Measurements from ENCODE around the gene MYO5B.
"Not testable (repeated sequence)": the region's sequence is repeated elsewhere in the genome, so short reads cannot be mapped to it uniquely, and the experiment has no call there.

The MYO5B gene

GRCh38 chr18:49814147-49814499 is 380.8 kb downstream of the MYO5B start:
- DNase-seq = no peak

- peak; percentile 17 for DNase-seq
Observed at GRCh38 chr18:49813319-49814146, 381.4 kb downstream of the MYO5B start, which contains the start of gene ACAA2. Gene ACAA2, minus strand, starts transcription at chr18:49813533. Its CDS starts 49 bp downstream, at chr18:49813484.

GRCh38 chr18:49813069-49813318 is 382.0 kb downstream of the MYO5B start:
- DNase-seq = no peak

GRCh38 chr18:49812286-49813068 is 382.5 kb downstream of the MYO5B start:
- DNase-seq = no peak

- no peak for DNase-seq
Observed at GRCh38 chr18:49811151-49811938, 383.6 kb downstream of the MYO5B start.

- not testable (repeated sequence) for DNase-seq
Observed at GRCh38 chr18:49808553-49809191, 386.3 kb downstream of the MYO5B start.

- no peak for DNase-seq
Observed at GRCh38 chr18:49804096-49804495, 390.9 kb downstream of the MYO5B start.

GRCh38 chr18:49802623-49803022 is 392.3 kb downstream of the MYO5B start:
- no peak for DNase-seq

- DNase-seq = not testable (repeated sequence)
Observed at GRCh38 chr18:49800491-49800890, 394.5 kb downstream of the MYO5B start.

GRCh38 chr18:49799806-49800205 is 395.1 kb downstream of the MYO5B start:
- DNase-seq = not testable (repeated sequence)

- no peak for DNase-seq
Observed at GRCh38 chr18:49798001-49798400, 396.9 kb downstream of the MYO5B start.

GRCh38 chr18:49795612-49796552 is 399.1 kb downstream of the MYO5B start:
- DNase-seq = no peak

- DNase-seq = no peak
Observed at GRCh38 chr18:49794743-49795142, 400.2 kb downstream of the MYO5B start.

GRCh38 chr18:49789560-49790134 is 405.3 kb downstream of the MYO5B start:
- not testable (repeated sequence) for DNase-seq

GRCh38 chr18:49788327-49788898 is 406.5 kb downstream of the MYO5B start:
- DNase-seq = no peak

GRCh38 chr18:49786019-49786720 is 408.8 kb downstream of the MYO5B start:
- DNase-seq = no peak

- DNase-seq = no peak
Observed at GRCh38 chr18:49784427-49785185, 410.3 kb downstream of the MYO5B start.

GRCh38 chr18:49783631-49784030 is 411.3 kb downstream of the MYO5B start:
- not testable (repeated sequence) for DNase-seq

GRCh38 chr18:49778826-49779465 is 416.0 kb downstream of the MYO5B start:
- no peak for DNase-seq
